ENCODE results near the gene ARID3B. TPM values are rescaled to one million over a fixed set of nuclear protein-coding genes. Genes with fewer than 3 reads are reported as not detected.

The ARID3B gene
- total and polyA plus RNA-seq, 2 of the 4 experiments (the other 2 are of a cell fraction), result 2.5 to 5.0 TPM

DNA sequence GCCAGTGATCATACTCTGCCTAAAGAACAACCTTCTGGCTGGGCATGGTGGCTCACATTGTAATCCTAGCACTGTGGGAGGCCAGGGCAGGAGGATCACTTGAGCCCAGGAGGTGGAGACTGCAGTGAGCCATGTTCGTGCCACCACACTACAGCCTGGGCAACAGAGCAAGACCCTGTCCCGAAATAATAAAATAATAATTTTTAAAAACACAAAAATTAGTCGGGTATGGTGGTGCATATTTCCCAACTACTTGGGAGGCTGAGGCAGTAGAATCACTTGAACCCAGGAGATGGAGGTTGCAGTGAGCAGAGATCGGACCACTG is 34.5 kb upstream of the ARID3B start:
- no peak overlapping the region; the same call in 1 of the 2 replicates for H4K5ac ChIP-seq (ENCODE audit: low read depth, low read length)
- no peaks in the 10 kb centered on the region for H3K9me3 ChIP-seq (ENCODE audit: control insufficient read depth, insufficient read depth, low read length)
- H2BK20ac ChIP-seq (ENCODE audit: low read depth, low read length), result no peak overlapping the region
- H3K4me3 ChIP-seq (ENCODE audit: insufficient read depth, low read depth, low read length), result no peak overlapping the region
- H3K18ac ChIP-seq (ENCODE audit: low read depth, low read length), result no peak overlapping the region
- DNase-seq (no peak), ATAC-seq (ENCODE audit: low read depth) (no peak)
- dilution Hi-C loops (cut with HindIII; ENCODE audit: low sequenced_read_pairs, unreplicated experiment) (no loop called here), in situ Hi-C loops (cut with MboI; ENCODE audit: low sequenced_read_pairs) (no loop called here), intact Hi-C loops (cut with micrococcal nuclease) (no loop called here)
- H3K36me3 ChIP-seq (ENCODE audit: control insufficient read depth, insufficient read depth, low read length), result no peaks in the 10 kb centered on the region
- H4K91ac ChIP-seq (ENCODE audit: insufficient read depth, low read depth, low read length), result no peak overlapping the region; the same call in 1 of the 2 replicates
- TF ChIP-seq SMC3 (IDR thresholded peaks at IDR 0.05; ENCODE audit: low read depth, low read length) (no peak), CEBPB (IDR thresholded peaks at IDR 0.05; ENCODE audit: low read depth, low read length) (no peak), RFX5 (IDR thresholded peaks at IDR 0.05; ENCODE audit: low read depth, low read length) (no peak), NFE2L2 (IDR thresholded peaks at IDR 0.05; ENCODE audit: low read depth, low read length) (no peak), POLR2A (IDR thresholded peaks at IDR 0.05; ENCODE audit: low read depth, low read length) (no peak), RAD21 (IDR thresholded peaks at IDR 0.05; ENCODE audit: low read length) (no peak), MAFK (IDR thresholded peaks at IDR 0.05; ENCODE audit: low read depth, low read length) (no peak), MAZ (IDR thresholded peaks at IDR 0.05; ENCODE audit: borderline replicate concordance, low read depth, low read length) (no peak), RCOR1 (IDR thresholded peaks at IDR 0.05; ENCODE audit: insufficient replicate concordance, low read length) (no peak), CHD1 (IDR thresholded peaks at IDR 0.05; ENCODE audit: low read depth, low read length) (no peak), FOS (IDR thresholded peaks at IDR 0.05; ENCODE audit: low read depth, low read length) (no peak), MXI1 (IDR thresholded peaks at IDR 0.05; ENCODE audit: borderline replicate concordance, low read depth, low read length) (no peak), BHLHE40 (IDR thresholded peaks at IDR 0.05; ENCODE audit: low read depth, low read length) (no peak)
- TF ChIP-seq, protein P1, sequence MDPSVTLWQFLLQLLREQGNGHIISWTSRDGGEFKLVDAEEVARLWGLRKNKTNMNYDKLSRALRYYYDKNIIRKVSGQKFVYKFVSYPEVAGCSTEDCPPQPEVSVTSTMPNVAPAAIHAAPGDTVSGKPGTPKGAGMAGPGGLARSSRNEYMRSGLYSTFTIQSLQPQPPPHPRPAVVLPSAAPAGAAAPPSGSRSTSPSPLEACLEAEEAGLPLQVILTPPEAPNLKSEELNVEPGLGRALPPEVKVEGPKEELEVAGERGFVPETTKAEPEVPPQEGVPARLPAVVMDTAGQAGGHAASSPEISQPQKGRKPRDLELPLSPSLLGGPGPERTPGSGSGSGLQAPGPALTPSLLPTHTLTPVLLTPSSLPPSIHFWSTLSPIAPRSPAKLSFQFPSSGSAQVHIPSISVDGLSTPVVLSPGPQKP (IDR thresholded peaks at IDR 0.05; ENCODE audit: borderline replicate concordance, low read depth, low read length), result no peak
- TF ChIP-seq, protein P2, sequence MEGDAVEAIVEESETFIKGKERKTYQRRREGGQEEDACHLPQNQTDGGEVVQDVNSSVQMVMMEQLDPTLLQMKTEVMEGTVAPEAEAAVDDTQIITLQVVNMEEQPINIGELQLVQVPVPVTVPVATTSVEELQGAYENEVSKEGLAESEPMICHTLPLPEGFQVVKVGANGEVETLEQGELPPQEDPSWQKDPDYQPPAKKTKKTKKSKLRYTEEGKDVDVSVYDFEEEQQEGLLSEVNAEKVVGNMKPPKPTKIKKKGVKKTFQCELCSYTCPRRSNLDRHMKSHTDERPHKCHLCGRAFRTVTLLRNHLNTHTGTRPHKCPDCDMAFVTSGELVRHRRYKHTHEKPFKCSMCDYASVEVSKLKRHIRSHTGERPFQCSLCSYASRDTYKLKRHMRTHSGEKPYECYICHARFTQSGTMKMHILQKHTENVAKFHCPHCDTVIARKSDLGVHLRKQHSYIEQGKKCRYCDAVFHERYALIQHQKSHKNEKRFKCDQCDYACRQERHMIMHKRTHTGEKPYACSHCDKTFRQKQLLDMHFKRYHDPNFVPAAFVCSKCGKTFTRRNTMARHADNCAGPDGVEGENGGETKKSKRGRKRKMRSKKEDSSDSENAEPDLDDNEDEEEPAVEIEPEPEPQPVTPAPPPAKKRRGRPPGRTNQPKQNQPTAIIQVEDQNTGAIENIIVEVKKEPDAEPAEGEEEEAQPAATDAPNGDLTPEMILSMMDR (conservative IDR thresholded peaks at IDR 0.05; ENCODE audit: low read depth, low read length), result no peak
- TF ChIP-seq, protein P3, sequence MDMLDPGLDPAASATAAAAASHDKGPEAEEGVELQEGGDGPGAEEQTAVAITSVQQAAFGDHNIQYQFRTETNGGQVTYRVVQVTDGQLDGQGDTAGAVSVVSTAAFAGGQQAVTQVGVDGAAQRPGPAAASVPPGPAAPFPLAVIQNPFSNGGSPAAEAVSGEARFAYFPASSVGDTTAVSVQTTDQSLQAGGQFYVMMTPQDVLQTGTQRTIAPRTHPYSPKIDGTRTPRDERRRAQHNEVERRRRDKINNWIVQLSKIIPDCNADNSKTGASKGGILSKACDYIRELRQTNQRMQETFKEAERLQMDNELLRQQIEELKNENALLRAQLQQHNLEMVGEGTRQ (IDR thresholded peaks at IDR 0.05; ENCODE audit: low read depth, low read length), result no peak
- H2AFZ ChIP-seq (replicated peaks; ENCODE audit: low read length, poor library complexity), result peak overlapping the region; percentile 49
- H2AK9ac ChIP-seq (replicated peaks; ENCODE audit: low read depth, low read length, poor library complexity), result no peak overlapping the region
- no TSS peak for BruUV-seq (replicated peaks)
- no peak overlapping the region for H3K23ac ChIP-seq (ENCODE audit: low read depth, low read length)
- H3K4me2 ChIP-seq (ENCODE audit: low read depth, low read length), result no peak overlapping the region
- POLR2A ChIA-PET (ENCODE audit: unreplicated experiment), result no interaction called here
- H3K27me3 ChIP-seq (ENCODE audit: control insufficient read depth, insufficient read depth, low read length), result no peaks in the 10 kb centered on the region
- peak overlapping the region; percentile 58 for H2BK5ac ChIP-seq (ENCODE audit: low read depth, low read length, poor library complexity, severe bottlenecking)
- peaks cover 6% of the 10 kb centered on the region; the same call in 1 of the 2 replicates for H3K4me1 ChIP-seq (ENCODE audit: control insufficient read depth, insufficient read depth, low read length)
- H3K14ac ChIP-seq (replicated peaks; ENCODE audit: low read depth, low read length), result no peak overlapping the region
- H2BK120ac ChIP-seq (ENCODE audit: low read depth, low read length), result no peak overlapping the region
- 0 out of 2 replicates have a peak, but pooled peaks cover 3% of the 10 kb centered on the region for H4K20me1 ChIP-seq (ENCODE audit: insufficient read depth, low read length)
- H4K8ac ChIP-seq (ENCODE audit: low read depth in 2 of 2, low read length in 2 of 2), result no peak overlapping the region
- H3K4ac ChIP-seq (ENCODE audit: low read depth, low read length), result no peak overlapping the region
- H3K9me1 ChIP-seq (ENCODE audit: insufficient read depth, low read length), result peaks cover 4% of the 10 kb centered on the region; the same call in 1 of the 2 replicates
- H3K9ac ChIP-seq (ENCODE audit: low read depth, low read length), result no peak overlapping the region
- WGBS, 2 experiments (ENCODE audit: extremely low coverage in 2 of 2, insufficient read length in 1 of 2), result no CpG with 5 or more reads among the region's 4 CpGs
- no peak overlapping the region for H3K27ac ChIP-seq (ENCODE audit: insufficient read depth, low read length)
- H2AK5ac ChIP-seq (ENCODE audit: low read depth, low read length), result peak overlapping the region; percentile 80; the same call in 1 of the 2 replicates
- no peaks in the 10 kb centered on the region for H3K79me1 ChIP-seq (ENCODE audit: low read depth in 1 of 2, low read length in 2 of 2)
- H2BK15ac ChIP-seq (ENCODE audit: low read depth, low read length), result peak overlapping the region; percentile 45; the same call in 2 of the 3 replicates
- CTCF ChIA-PET, result interaction anchor here (0.7 kb wide), 1 partner anchor 13 kb away, joined by 3 read pairs; no protein-coding TSS in a partner anchor
- no peak overlapping the region for H3K56ac ChIP-seq (ENCODE audit: extremely low read depth, insufficient read depth, low read length)

Measured in IMR-90 (cell line).